ENCODE data around the gene SSR3. TPM values are rescaled to one million over a fixed set of nuclear protein-coding genes. Genes with fewer than 3 reads are reported as not detected.

SSR3 gene
- total RNA-seq, 1 donor from 2014 or later, result 377 TPM

DNA sequence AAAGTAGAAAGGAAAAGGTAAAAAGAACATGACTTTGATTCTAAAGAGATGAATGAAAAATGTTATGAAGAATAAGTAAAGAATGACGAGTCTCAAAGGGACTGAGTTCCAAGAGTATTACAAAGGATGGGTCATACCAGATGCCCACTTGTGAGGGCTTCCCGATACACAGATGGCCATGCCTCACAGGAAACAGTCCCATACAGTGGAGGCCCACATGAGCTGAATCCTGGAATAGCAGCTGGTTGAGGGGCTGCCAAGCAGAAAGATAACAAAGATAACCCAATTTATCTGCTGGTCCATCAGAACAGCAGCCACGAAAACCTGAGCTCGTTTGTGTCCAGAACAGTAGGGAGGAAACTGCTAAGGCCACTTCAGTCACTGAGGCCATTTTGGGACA, 3.7 kb downstream of the SSR3 start:
- Mint-ChIP-seq H3K4me1 (ENCODE audit: low read depth) (peaks cover 78% of the 10 kb centered on the region), H3K9me3 (ENCODE audit: low read depth) (no peaks in the 10 kb centered on the region), H3K27me3 (ENCODE audit: low read depth) (no peaks in the 10 kb centered on the region), H3K36me3 (ENCODE audit: low read depth) (peaks cover 40% of the 10 kb centered on the region), H3K4me3 (ENCODE audit: unreplicated experiment) (peak overlapping the region; percentile 96), H3K27ac (ENCODE audit: unreplicated experiment) (peak overlapping the region; percentile 99)
- no peak for DNase-seq (ENCODE audit: low spot score)
- TF ChIP-seq, protein P1, sequence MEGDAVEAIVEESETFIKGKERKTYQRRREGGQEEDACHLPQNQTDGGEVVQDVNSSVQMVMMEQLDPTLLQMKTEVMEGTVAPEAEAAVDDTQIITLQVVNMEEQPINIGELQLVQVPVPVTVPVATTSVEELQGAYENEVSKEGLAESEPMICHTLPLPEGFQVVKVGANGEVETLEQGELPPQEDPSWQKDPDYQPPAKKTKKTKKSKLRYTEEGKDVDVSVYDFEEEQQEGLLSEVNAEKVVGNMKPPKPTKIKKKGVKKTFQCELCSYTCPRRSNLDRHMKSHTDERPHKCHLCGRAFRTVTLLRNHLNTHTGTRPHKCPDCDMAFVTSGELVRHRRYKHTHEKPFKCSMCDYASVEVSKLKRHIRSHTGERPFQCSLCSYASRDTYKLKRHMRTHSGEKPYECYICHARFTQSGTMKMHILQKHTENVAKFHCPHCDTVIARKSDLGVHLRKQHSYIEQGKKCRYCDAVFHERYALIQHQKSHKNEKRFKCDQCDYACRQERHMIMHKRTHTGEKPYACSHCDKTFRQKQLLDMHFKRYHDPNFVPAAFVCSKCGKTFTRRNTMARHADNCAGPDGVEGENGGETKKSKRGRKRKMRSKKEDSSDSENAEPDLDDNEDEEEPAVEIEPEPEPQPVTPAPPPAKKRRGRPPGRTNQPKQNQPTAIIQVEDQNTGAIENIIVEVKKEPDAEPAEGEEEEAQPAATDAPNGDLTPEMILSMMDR (IDR thresholded peaks at IDR 0.05), result no peak

DNA sequence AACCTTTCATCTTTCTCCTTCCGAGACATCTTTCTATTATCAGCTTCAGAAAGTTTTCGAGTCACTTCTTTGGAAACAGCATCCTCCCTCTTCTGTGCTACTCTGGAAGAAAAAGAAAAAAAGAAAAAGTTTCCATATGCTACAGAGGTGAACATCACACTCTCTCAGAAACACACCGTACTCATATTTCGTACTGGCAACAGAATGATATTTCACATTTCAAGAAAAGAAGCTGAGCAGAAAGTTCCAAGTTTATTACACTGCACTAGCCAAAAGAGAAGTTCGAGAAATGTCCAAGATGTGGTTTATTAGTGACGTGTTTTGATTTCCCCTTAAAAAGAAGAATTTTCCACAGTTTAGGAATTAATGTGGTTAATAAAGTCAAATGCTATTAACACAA, 6.0 kb downstream of the SSR3 start:
- Mint-ChIP-seq H3K27ac (ENCODE audit: unreplicated experiment) (peak overlapping the region; percentile 60), H3K4me1 (ENCODE audit: low read depth) (peaks cover 93% of the 10 kb centered on the region), H3K9me3 (ENCODE audit: low read depth) (no peaks in the 10 kb centered on the region), H3K4me3 (ENCODE audit: unreplicated experiment) (no peak overlapping the region), H3K36me3 (ENCODE audit: low read depth) (peaks cover 48% of the 10 kb centered on the region), H3K27me3 (ENCODE audit: low read depth) (no peaks in the 10 kb centered on the region)
- no peak for DNase-seq (ENCODE audit: low spot score)
- TF ChIP-seq, protein P1 (IDR thresholded peaks at IDR 0.05), result no peak

DNA sequence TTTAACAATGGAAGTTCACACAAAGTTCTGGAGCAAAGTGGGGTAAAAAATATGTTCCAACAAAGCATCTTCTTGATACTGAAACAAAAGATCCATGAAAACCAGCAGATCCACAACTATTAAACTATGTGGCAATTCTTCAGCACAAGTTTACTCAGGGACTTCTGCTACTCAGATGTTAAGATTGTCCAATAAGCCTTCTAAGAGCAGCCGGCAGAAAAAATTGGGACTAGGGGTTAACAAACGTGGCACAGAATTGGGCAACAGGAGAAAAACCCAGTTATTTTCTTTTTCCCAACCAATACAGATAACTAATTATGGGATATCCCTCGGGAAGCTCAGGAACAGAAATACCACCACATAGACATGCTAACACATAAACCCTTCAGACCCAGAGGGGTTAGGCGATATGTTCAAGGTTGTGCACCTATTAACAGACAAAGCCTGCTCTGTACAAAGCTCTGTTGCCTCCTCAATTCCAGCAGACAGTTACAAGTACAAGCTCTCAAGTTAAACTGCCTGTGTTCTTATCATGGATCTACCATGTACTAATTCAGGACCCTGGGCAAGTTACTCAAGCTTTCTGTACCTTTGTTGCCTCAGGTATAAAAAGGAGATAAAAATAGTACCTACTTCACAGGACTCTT, 6.8 kb downstream of the SSR3 start:
- DNase-seq (ENCODE audit: low spot score), result no peak
- no peaks in the 10 kb centered on the region for H3K27me3 Mint-ChIP-seq (ENCODE audit: low read depth)
- TF ChIP-seq, protein P1 (IDR thresholded peaks at IDR 0.05), result no peak
- H3K9me3 Mint-ChIP-seq (ENCODE audit: low read depth), result no peaks in the 10 kb centered on the region
- H3K4me3 Mint-ChIP-seq (ENCODE audit: unreplicated experiment), result no peak overlapping the region
- peak overlapping the region; percentile 60 for H3K27ac Mint-ChIP-seq (ENCODE audit: unreplicated experiment)
- H3K36me3 Mint-ChIP-seq (ENCODE audit: low read depth), result peaks cover 52% of the 10 kb centered on the region
- peaks cover 99% of the 10 kb centered on the region for H3K4me1 Mint-ChIP-seq (ENCODE audit: low read depth)

DNA sequence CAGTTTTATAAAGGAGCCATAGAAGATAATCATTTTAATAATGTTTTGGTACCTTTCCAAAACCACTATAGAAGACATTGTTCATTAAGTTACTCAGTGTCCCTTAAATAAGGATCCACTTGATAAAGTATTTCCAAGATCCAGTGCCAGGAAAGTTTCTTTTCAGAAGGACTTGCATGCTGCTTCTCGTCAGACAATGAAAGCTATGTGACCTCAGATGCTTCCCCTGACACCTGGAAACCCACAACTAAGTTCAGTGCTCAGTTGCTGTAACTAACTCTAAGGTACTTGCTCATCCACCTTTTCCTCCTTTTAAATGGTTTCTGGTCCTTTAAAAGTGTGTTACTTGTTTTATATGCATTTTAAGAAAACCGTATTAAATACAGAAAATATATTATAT, 7.3 kb downstream of the SSR3 start:
- Mint-ChIP-seq H3K27me3 (ENCODE audit: low read depth) (no peaks in the 10 kb centered on the region), H3K4me3 (ENCODE audit: unreplicated experiment) (no peak overlapping the region), H3K4me1 (ENCODE audit: low read depth) (peaks cover 99% of the 10 kb centered on the region), H3K9me3 (ENCODE audit: low read depth) (no peaks in the 10 kb centered on the region), H3K27ac (ENCODE audit: unreplicated experiment) (peak overlapping the region; percentile 52), H3K36me3 (ENCODE audit: low read depth) (peaks cover 51% of the 10 kb centered on the region)
- TF ChIP-seq, protein P1 (IDR thresholded peaks at IDR 0.05), result no peak
- DNase-seq (ENCODE audit: low spot score), result no peak

DNA sequence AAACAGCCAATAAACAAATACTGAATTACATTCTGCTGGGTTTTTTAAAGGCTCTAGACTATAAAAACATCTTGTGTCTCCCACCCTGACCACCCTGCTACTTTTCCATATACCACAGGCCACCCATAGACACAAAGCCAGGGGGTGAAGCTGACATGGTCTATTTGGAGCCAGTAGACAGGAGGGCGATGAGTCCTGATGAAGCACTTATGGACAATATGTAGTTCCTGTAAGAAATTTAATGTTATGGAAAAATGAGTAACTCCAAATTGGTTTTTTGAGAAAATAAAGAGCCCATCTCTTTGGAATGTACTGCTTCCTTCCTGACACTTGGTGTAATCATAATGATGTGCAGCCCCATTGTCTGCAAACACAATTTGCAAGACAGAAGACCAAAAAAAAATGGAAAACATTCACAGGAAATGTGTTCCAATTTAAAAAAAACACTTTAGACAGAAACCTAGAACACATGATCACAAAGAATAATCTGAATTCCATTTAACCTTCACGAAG, 11.8 kb downstream of the SSR3 start:
- Mint-ChIP-seq H3K4me1 (ENCODE audit: low read depth) (peaks cover 84% of the 10 kb centered on the region), H3K4me3 (ENCODE audit: unreplicated experiment) (no peak overlapping the region), H3K36me3 (ENCODE audit: low read depth) (peaks cover 43% of the 10 kb centered on the region), H3K27ac (ENCODE audit: unreplicated experiment) (peak overlapping the region; percentile 73), H3K9me3 (ENCODE audit: low read depth) (no peaks in the 10 kb centered on the region), H3K27me3 (ENCODE audit: low read depth) (no peaks in the 10 kb centered on the region)
- TF ChIP-seq, protein P1 (IDR thresholded peaks at IDR 0.05), result no peak
- no peak for DNase-seq (ENCODE audit: low spot score)

Measured in chondrocyte (in vitro differentiated cells).